SK-N-SH treated with all-trans-retinoic acid at 6 μM for 48 hours (cell line): ENCODE data around the gene CYTH3.

Source experiments
- ATAC-seq: fragments of 200-7000 bp; cut with Tn5 transposase; 3 replicates; pipeline ENCODE4 v1.9.1; 2020; ENCODE audit warnings: mild to moderate bottlenecking, moderate library complexity
- BACH2 ChIP-seq: fragments of 250-450 bp; sonication (Bioruptor Pico); IDR thresholded peaks from 2 replicates; pipeline ENCODE4 v1.9.0; 2021; ENCODE audit warnings: mild to moderate bottlenecking, borderline replicate concordance
- CSDC2 ChIP-seq: fragments of 250-450 bp; sonication (Bioruptor Pico); IDR thresholded peaks from 2 replicates; pipeline ENCODE4 v1.5.0; 2020; ENCODE audit warnings: mild to moderate bottlenecking, moderate library complexity
- GLIS3 ChIP-seq: fragments of 250-450 bp; sonication (Bioruptor Pico); IDR thresholded peaks from 2 replicates; pipeline ENCODE4 v1.5.0; 2020; ENCODE audit warnings: mild to moderate bottlenecking, moderate library complexity
- ISL1 ChIP-seq: fragments of 250-450 bp; sonication (Bioruptor Pico); IDR thresholded peaks from 2 replicates; pipeline ENCODE4 v2.1.2; 2022; ENCODE audit warnings: mild to moderate bottlenecking, moderate library complexity
- OSR1 ChIP-seq: fragments of 250-450 bp; sonication (Bioruptor Pico); IDR thresholded peaks from 2 replicates; pipeline ENCODE4 v1.8.0; 2022; ENCODE audit warnings: moderate library complexity, mild to moderate bottlenecking, inconsistent platforms
- PPARA ChIP-seq: fragments of 250-450 bp; sonication (Bioruptor Pico); IDR thresholded peaks from 2 replicates; pipeline ENCODE4 v1.5.0; 2020; ENCODE audit warnings: mild to moderate bottlenecking, borderline replicate concordance
- RARB ChIP-seq: fragments of 250-450 bp; sonication (Bioruptor Pico); IDR thresholded peaks from 2 replicates; pipeline ENCODE4 v1.8.0; 2021; ENCODE audit warnings: mild to moderate bottlenecking, moderate library complexity
- SNAI2 ChIP-seq: fragments of 250-450 bp; sonication (Bioruptor Pico); IDR thresholded peaks from 2 replicates; pipeline ENCODE4 v1.5.0; 2020; ENCODE audit warnings: mild to moderate bottlenecking, moderate library complexity
- TCF4 ChIP-seq: fragments of 250-450 bp; sonication (Bioruptor Pico); IDR thresholded peaks from 2 replicates; pipeline ENCODE4 v1.8.0; 2021; ENCODE audit warnings: mild to moderate bottlenecking, moderate library complexity, borderline replicate concordance
- TOX ChIP-seq: fragments of 250-450 bp; sonication (Bioruptor Pico); IDR thresholded peaks from 2 replicates; pipeline ENCODE4 v1.8.0; 2021; ENCODE audit warnings: mild to moderate bottlenecking, moderate library complexity, borderline replicate concordance
- TSHZ2 ChIP-seq: fragments of 250-450 bp; sonication (Bioruptor Pico); IDR thresholded peaks from 2 replicates; pipeline ENCODE4 v1.5.0; 2020; ENCODE audit warnings: mild to moderate bottlenecking, moderate library complexity
- ZC3H10 ChIP-seq: fragments of 250-450 bp; sonication (Bioruptor Pico); IDR thresholded peaks from 2 replicates; pipeline ENCODE4 v1.5.1; 2021; ENCODE audit warnings: mild to moderate bottlenecking, moderate library complexity
- ZFP3 ChIP-seq: fragments of 250-450 bp; sonication (Bioruptor Pico); IDR thresholded peaks from 2 replicates; pipeline ENCODE4 v1.5.0; 2020; ENCODE audit warnings: mild to moderate bottlenecking, moderate library complexity
- ZFP30 ChIP-seq: fragments of 450-650 bp; formaldehyde crosslinking; IDR thresholded peaks from 2 replicates; pipeline ENCODE4 v1.5.0; 2022; ENCODE audit warnings: mild to moderate bottlenecking, moderate library complexity
- ZNF565 ChIP-seq: fragments of 450-650 bp; formaldehyde crosslinking; conservative IDR thresholded peaks from 2 replicates; pipeline ENCODE4 v1.5.0; 2020; ENCODE audit warnings: low read depth, mild to moderate bottlenecking, moderate library complexity
- ZNF70 ChIP-seq: fragments of 450-650 bp; formaldehyde crosslinking; IDR thresholded peaks from 2 replicates; pipeline ENCODE4 v1.5.0; 2020; ENCODE audit warnings: mild to moderate bottlenecking, moderate library complexity
- ZNF8 ChIP-seq: fragments of 450-650 bp; formaldehyde crosslinking; IDR thresholded peaks from 2 replicates; pipeline ENCODE4 v1.5.0; 2020; ENCODE audit warnings: mild to moderate bottlenecking, moderate library complexity
- TF ChIP-seq, protein P1 (sequence below): fragments of 250-450 bp; sonication (Bioruptor Pico); IDR thresholded peaks from 2 replicates; pipeline ENCODE4 v1.5.1; 2021; ENCODE audit warnings: mild to moderate bottlenecking, moderate library complexity
- TF ChIP-seq, protein P2 (sequence below): fragments of 250-450 bp; sonication (Bioruptor Pico); IDR thresholded peaks from 2 replicates; pipeline ENCODE4 v1.8.0; 2021; ENCODE audit warnings: low read depth, mild to moderate bottlenecking, moderate library complexity, borderline replicate concordance
- TF ChIP-seq, protein P3 (sequence below): fragments of 250-450 bp; sonication (Bioruptor Pico); IDR thresholded peaks from 2 replicates; pipeline ENCODE4 v1.5.1; 2020; ENCODE audit warnings: low read depth, mild to moderate bottlenecking, moderate library complexity

Gene CYTH3

DNA sequence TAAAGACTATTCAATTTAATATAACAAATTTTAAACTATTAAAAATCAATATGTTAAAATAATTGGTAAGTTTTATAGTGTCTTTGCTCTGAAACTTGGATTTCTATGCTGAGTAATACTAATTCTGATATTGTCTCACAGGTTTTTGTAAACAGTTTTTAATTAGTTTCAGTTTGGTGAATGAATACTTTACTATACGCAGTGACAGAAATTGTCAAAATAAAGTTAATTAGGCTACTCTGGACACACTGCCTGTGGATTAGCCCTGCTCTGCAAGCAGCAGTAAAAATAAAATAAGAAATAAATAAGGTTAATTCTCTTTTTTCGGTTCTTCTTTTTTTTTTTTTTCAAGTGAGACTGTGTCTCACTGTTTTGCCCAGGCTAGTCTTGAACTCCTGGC, 135.9 kb downstream of the CYTH3 start:
- TF ChIP-seq BACH2 (CRISPR knock-in tag) (no peak), PPARA (CRISPR knock-in tag) (no peak), ZNF565 (CRISPR knock-in tag) (no peak), ZFP3 (no peak), TCF4 (CRISPR knock-in tag) (no peak), ISL1 (no peak), TOX (CRISPR knock-in tag) (no peak)
- TF ChIP-seq, protein P1, sequence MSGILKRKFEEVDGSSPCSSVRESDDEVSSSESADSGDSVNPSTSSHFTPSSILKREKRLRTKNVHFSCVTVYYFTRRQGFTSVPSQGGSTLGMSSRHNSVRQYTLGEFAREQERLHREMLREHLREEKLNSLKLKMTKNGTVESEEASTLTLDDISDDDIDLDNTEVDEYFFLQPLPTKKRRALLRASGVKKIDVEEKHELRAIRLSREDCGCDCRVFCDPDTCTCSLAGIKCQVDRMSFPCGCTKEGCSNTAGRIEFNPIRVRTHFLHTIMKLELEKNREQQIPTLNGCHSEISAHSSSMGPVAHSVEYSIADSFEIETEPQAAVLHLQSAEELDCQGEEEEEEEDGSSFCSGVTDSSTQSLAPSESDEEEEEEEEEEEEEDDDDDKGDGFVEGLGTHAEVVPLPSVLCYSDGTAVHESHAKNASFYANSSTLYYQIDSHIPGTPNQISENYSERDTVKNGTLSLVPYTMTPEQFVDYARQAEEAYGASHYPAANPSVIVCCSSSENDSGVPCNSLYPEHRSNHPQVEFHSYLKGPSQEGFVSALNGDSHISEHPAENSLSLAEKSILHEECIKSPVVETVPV (CRISPR knock-in tag): no peak
- TF ChIP-seq, protein P2, sequence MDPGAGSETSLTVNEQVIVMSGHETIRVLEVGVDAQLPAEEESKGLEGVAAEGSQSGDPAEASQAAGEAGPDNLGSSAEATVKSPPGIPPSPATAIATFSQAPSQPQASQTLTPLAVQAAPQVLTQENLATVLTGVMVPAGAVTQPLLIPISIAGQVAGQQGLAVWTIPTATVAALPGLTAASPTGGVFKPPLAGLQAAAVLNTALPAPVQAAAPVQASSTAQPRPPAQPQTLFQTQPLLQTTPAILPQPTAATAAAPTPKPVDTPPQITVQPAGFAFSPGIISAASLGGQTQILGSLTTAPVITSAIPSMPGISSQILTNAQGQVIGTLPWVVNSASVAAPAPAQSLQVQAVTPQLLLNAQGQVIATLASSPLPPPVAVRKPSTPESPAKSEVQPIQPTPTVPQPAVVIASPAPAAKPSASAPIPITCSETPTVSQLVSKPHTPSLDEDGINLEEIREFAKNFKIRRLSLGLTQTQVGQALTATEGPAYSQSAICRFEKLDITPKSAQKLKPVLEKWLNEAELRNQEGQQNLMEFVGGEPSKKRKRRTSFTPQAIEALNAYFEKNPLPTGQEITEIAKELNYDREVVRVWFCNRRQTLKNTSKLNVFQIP (CRISPR knock-in tag): no peak
- TF ChIP-seq, protein P3, sequence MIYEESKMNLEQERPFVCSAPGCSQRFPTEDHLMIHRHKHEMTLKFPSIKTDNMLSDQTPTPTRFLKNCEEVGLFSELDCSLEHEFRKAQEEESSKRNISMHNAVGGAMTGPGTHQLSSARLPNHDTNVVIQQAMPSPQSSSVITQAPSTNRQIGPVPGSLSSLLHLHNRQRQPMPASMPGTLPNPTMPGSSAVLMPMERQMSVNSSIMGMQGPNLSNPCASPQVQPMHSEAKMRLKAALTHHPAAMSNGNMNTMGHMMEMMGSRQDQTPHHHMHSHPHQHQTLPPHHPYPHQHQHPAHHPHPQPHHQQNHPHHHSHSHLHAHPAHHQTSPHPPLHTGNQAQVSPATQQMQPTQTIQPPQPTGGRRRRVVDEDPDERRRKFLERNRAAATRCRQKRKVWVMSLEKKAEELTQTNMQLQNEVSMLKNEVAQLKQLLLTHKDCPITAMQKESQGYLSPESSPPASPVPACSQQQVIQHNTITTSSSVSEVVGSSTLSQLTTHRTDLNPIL (CRISPR knock-in tag): no peak
- ATAC-seq: no peak

DNA sequence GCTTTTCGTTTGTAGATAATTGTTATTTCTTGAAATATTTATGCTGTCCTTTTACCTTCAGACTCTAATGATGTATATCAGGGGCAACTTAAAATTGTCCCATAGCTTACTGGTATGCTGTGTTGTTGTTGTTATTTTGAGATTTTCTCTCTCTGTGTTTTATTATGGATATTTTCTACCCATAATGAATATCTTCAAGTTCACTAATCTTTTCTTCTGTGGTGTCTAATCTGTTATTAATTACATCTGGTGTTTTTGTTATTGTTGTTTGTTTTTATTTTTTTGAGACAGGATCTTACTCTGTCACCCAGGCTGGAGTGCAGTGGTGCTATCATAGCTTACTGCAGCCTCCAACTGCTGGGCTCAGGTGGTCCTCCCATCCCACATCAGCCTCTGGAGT, 139.2 kb downstream of the CYTH3 start:
- no peak for ATAC-seq
- TF ChIP-seq, protein P1 (CRISPR knock-in tag): no peak
- peak; percentile 92 for TF ChIP-seq ZFP30 (CRISPR knock-in tag)

- TF ChIP-seq CSDC2 (CRISPR knock-in tag) (no peak), ZNF565 (CRISPR knock-in tag) (no peak), BACH2 (CRISPR knock-in tag) (no peak), ZNF70 (CRISPR knock-in tag) (no peak), ZNF8 (no peak), ZFP3 (no peak), TOX (CRISPR knock-in tag) (no peak), GLIS3 (CRISPR knock-in tag) (no peak)
- TF ChIP-seq, protein P1 (CRISPR knock-in tag): no peak
- TF ChIP-seq, protein P2 (CRISPR knock-in tag): no peak
- ATAC-seq: no peak
Observed at GRCh38 chr7:6130007-6130587, 142.3 kb downstream of the CYTH3 start.

DNA sequence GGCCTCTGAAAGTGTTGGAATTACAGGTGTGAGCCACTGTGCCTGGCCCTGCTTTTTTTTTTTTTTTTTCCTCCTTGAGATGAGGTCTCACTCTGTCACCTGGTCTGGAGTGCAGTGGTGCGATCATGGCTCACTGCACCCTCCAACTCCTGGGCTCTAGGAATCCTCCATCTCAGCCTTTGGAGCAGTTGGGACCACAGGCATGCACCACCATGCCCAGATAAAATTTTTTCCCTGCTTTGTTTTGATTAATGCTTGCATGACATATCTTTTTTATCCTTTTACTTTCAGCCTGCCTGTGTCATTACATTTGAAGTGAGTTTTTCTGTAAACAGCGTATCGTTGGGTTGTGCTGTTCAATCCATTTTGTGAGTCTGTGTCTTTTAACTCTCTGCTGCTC, 144.2 kb downstream of the CYTH3 start:
- 0 out of 3 replicates have a peak, but pooled peaks have one; percentile 12 for ATAC-seq
- TF ChIP-seq OSR1: no peak
- no peak for TF ChIP-seq BACH2 (CRISPR knock-in tag)
- no peak for TF ChIP-seq ZNF8
- TF ChIP-seq RARB (CRISPR knock-in tag): no peak
- no peak for TF ChIP-seq GLIS3 (CRISPR knock-in tag)
- TF ChIP-seq SNAI2 (CRISPR knock-in tag): no peak
- TF ChIP-seq TCF4 (CRISPR knock-in tag): no peak
- no peak for TF ChIP-seq ZNF565 (CRISPR knock-in tag)
- TF ChIP-seq, protein P1 (CRISPR knock-in tag): no peak
- no peak for TF ChIP-seq ZC3H10 (CRISPR knock-in tag)
- no peak for TF ChIP-seq TSHZ2 (CRISPR knock-in tag)
- TF ChIP-seq PPARA (CRISPR knock-in tag): no peak
- TF ChIP-seq ISL1: no peak
- TF ChIP-seq ZFP30 (CRISPR knock-in tag): no peak
- no peak for TF ChIP-seq ZNF70 (CRISPR knock-in tag)
